SK-N-SH treated with all-trans-retinoic acid at 6 μM for 48 hours (cell line): Measurements from ENCODE around the gene IGF1.

Source experiments
- ATAC-seq: fragments of 200-7000 bp; cut with Tn5 transposase; 3 replicates; pipeline ENCODE4 v1.9.1; 2020; ENCODE audit warnings: mild to moderate bottlenecking, moderate library complexity
- ARNTL ChIP-seq: fragments of 450-650 bp; formaldehyde crosslinking; IDR thresholded peaks from 2 replicates; pipeline ENCODE4 v1.5.0; 2020; ENCODE audit warnings: low read depth, mild to moderate bottlenecking, moderate library complexity, borderline replicate concordance
- BACH2 ChIP-seq: fragments of 250-450 bp; sonication (Bioruptor Pico); IDR thresholded peaks from 2 replicates; pipeline ENCODE4 v1.9.0; 2021; ENCODE audit warnings: mild to moderate bottlenecking, borderline replicate concordance
- CSDC2 ChIP-seq: fragments of 250-450 bp; sonication (Bioruptor Pico); IDR thresholded peaks from 2 replicates; pipeline ENCODE4 v1.5.0; 2020; ENCODE audit warnings: mild to moderate bottlenecking, moderate library complexity
- ESRRG ChIP-seq: fragments of 250-450 bp; sonication (Bioruptor Pico); IDR thresholded peaks from 2 replicates; pipeline ENCODE4 v1.6.1; 2021; ENCODE audit warnings: mild to moderate bottlenecking
- GLIS3 ChIP-seq: fragments of 250-450 bp; sonication (Bioruptor Pico); IDR thresholded peaks from 2 replicates; pipeline ENCODE4 v1.5.0; 2020; ENCODE audit warnings: mild to moderate bottlenecking, moderate library complexity
- ISL1 ChIP-seq: fragments of 250-450 bp; sonication (Bioruptor Pico); IDR thresholded peaks from 2 replicates; pipeline ENCODE4 v2.1.2; 2022; ENCODE audit warnings: mild to moderate bottlenecking, moderate library complexity
- PPARA ChIP-seq: fragments of 250-450 bp; sonication (Bioruptor Pico); IDR thresholded peaks from 2 replicates; pipeline ENCODE4 v1.5.0; 2020; ENCODE audit warnings: mild to moderate bottlenecking, borderline replicate concordance
- RARB ChIP-seq: fragments of 250-450 bp; sonication (Bioruptor Pico); IDR thresholded peaks from 2 replicates; pipeline ENCODE4 v1.8.0; 2021; ENCODE audit warnings: mild to moderate bottlenecking, moderate library complexity
- TCF4 ChIP-seq: fragments of 250-450 bp; sonication (Bioruptor Pico); IDR thresholded peaks from 2 replicates; pipeline ENCODE4 v1.8.0; 2021; ENCODE audit warnings: mild to moderate bottlenecking, moderate library complexity, borderline replicate concordance
- TOX ChIP-seq: fragments of 250-450 bp; sonication (Bioruptor Pico); IDR thresholded peaks from 2 replicates; pipeline ENCODE4 v1.8.0; 2021; ENCODE audit warnings: mild to moderate bottlenecking, moderate library complexity, borderline replicate concordance
- ZC3H10 ChIP-seq: fragments of 250-450 bp; sonication (Bioruptor Pico); IDR thresholded peaks from 2 replicates; pipeline ENCODE4 v1.5.1; 2021; ENCODE audit warnings: mild to moderate bottlenecking, moderate library complexity
- ZFP3 ChIP-seq: fragments of 250-450 bp; sonication (Bioruptor Pico); IDR thresholded peaks from 2 replicates; pipeline ENCODE4 v1.5.0; 2020; ENCODE audit warnings: mild to moderate bottlenecking, moderate library complexity
- ZFP30 ChIP-seq: fragments of 450-650 bp; formaldehyde crosslinking; IDR thresholded peaks from 2 replicates; pipeline ENCODE4 v1.5.0; 2022; ENCODE audit warnings: mild to moderate bottlenecking, moderate library complexity
- ZNF565 ChIP-seq: fragments of 450-650 bp; formaldehyde crosslinking; conservative IDR thresholded peaks from 2 replicates; pipeline ENCODE4 v1.5.0; 2020; ENCODE audit warnings: low read depth, mild to moderate bottlenecking, moderate library complexity
- ZNF70 ChIP-seq: fragments of 450-650 bp; formaldehyde crosslinking; IDR thresholded peaks from 2 replicates; pipeline ENCODE4 v1.5.0; 2020; ENCODE audit warnings: mild to moderate bottlenecking, moderate library complexity
- ZNF8 ChIP-seq: fragments of 450-650 bp; formaldehyde crosslinking; IDR thresholded peaks from 2 replicates; pipeline ENCODE4 v1.5.0; 2020; ENCODE audit warnings: mild to moderate bottlenecking, moderate library complexity
- TF ChIP-seq, protein P1 (sequence below): fragments of 250-450 bp; sonication (Bioruptor Pico); IDR thresholded peaks from 2 replicates; pipeline ENCODE4 v1.5.0; 2020; ENCODE audit warnings: mild to moderate bottlenecking, moderate library complexity
- TF ChIP-seq, protein P2 (sequence below): fragments of 250-450 bp; sonication (Bioruptor Pico); IDR thresholded peaks from 2 replicates; pipeline ENCODE4 v1.8.0; 2020; ENCODE audit warnings: mild to moderate bottlenecking, moderate library complexity, borderline replicate concordance
- TF ChIP-seq, protein P3 (sequence below): fragments of 250-450 bp; sonication (Bioruptor Pico); IDR thresholded peaks from 2 replicates; pipeline ENCODE4 v1.8.0; 2021; ENCODE audit warnings: low read depth, mild to moderate bottlenecking, moderate library complexity, borderline replicate concordance
- TF ChIP-seq, protein P4 (sequence below): fragments of 250-450 bp; sonication (Bioruptor Pico); IDR thresholded peaks from 2 replicates; pipeline ENCODE4 v1.5.1; 2020; ENCODE audit warnings: low read depth, mild to moderate bottlenecking, moderate library complexity

Gene IGF1

DNA sequence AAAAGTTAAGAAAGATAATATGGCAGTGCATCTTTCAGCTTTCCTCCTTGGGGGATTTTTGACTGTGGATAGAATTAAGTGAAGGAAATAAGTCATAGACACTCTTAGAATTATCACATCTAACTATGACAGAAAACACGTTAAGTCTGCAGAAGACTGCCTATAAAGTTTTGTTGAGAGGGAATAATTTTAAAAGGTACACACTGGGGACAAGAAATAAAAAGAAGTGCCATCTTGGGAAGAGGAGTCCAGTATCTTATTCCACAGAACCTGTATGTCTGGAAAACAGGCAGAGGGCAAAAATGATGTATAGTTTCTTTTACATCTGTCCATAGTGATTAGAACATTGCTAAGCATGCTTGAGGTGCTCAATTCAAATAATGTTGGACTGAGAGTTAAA, 80.7 kb downstream of the IGF1 start:
- no peak for TF ChIP-seq TCF4 (CRISPR knock-in tag)
- no peak for TF ChIP-seq ZNF70 (CRISPR knock-in tag)
- no peak for TF ChIP-seq ZFP30 (CRISPR knock-in tag)
- TF ChIP-seq BACH2 = no peak
- TF ChIP-seq, protein P1, sequence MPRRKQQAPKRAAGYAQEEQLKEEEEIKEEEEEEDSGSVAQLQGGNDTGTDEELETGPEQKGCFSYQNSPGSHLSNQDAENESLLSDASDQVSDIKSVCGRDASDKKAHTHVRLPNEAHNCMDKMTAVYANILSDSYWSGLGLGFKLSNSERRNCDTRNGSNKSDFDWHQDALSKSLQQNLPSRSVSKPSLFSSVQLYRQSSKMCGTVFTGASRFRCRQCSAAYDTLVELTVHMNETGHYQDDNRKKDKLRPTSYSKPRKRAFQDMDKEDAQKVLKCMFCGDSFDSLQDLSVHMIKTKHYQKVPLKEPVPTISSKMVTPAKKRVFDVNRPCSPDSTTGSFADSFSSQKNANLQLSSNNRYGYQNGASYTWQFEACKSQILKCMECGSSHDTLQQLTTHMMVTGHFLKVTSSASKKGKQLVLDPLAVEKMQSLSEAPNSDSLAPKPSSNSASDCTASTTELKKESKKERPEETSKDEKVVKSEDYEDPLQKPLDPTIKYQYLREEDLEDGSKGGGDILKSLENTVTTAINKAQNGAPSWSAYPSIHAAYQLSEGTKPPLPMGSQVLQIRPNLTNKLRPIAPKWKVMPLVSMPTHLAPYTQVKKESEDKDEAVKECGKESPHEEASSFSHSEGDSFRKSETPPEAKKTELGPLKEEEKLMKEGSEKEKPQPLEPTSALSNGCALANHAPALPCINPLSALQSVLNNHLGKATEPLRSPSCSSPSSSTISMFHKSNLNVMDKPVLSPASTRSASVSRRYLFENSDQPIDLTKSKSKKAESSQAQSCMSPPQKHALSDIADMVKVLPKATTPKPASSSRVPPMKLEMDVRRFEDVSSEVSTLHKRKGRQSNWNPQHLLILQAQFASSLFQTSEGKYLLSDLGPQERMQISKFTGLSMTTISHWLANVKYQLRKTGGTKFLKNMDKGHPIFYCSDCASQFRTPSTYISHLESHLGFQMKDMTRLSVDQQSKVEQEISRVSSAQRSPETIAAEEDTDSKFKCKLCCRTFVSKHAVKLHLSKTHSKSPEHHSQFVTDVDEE (CRISPR knock-in tag) = no peak
- TF ChIP-seq, protein P2, sequence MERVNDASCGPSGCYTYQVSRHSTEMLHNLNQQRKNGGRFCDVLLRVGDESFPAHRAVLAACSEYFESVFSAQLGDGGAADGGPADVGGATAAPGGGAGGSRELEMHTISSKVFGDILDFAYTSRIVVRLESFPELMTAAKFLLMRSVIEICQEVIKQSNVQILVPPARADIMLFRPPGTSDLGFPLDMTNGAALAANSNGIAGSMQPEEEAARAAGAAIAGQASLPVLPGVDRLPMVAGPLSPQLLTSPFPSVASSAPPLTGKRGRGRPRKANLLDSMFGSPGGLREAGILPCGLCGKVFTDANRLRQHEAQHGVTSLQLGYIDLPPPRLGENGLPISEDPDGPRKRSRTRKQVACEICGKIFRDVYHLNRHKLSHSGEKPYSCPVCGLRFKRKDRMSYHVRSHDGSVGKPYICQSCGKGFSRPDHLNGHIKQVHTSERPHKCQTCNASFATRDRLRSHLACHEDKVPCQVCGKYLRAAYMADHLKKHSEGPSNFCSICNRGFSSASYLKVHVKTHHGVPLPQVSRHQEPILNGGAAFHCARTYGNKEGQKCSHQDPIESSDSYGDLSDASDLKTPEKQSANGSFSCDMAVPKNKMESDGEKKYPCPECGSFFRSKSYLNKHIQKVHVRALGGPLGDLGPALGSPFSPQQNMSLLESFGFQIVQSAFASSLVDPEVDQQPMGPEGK (CRISPR knock-in tag) = no peak
- no peak for TF ChIP-seq PPARA (CRISPR knock-in tag)
- TF ChIP-seq TOX (CRISPR knock-in tag) = no peak
- no peak for TF ChIP-seq ISL1 (CRISPR knock-in tag)
- no peak for TF ChIP-seq GLIS3 (CRISPR knock-in tag)
- TF ChIP-seq CSDC2 (CRISPR knock-in tag) = no peak
- TF ChIP-seq ZNF8 = no peak
- no peak for TF ChIP-seq ZC3H10 (CRISPR knock-in tag)
- ATAC-seq = no peak

DNA sequence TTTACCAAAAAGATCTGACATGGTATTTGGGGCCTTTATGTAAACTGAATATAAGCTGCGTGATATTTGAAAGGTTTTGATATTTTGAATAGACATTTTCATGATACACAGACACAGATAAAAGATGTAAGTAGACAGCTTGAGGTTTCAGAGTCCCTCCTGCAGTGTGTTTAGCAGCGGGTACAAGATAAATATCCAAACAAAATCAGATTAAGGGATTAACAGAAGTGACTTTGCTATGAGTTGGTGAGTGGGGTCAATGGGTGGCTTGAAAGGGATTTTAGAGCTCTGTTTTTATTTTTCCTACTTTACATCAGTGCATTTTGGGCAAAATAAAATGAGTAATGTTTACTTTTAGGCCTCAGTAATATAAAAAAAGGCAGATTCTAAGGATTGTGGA, 84.1 kb downstream of the IGF1 start:
- TF ChIP-seq TCF4 (CRISPR knock-in tag) = no peak
- TF ChIP-seq ESRRG (CRISPR knock-in tag) = no peak
- no peak for TF ChIP-seq ISL1 (CRISPR knock-in tag)
- TF ChIP-seq ZNF8 = no peak
- no peak for TF ChIP-seq ZFP3 (CRISPR knock-in tag)
- TF ChIP-seq ZNF565 (CRISPR knock-in tag) = no peak
- no peak for ATAC-seq

DNA sequence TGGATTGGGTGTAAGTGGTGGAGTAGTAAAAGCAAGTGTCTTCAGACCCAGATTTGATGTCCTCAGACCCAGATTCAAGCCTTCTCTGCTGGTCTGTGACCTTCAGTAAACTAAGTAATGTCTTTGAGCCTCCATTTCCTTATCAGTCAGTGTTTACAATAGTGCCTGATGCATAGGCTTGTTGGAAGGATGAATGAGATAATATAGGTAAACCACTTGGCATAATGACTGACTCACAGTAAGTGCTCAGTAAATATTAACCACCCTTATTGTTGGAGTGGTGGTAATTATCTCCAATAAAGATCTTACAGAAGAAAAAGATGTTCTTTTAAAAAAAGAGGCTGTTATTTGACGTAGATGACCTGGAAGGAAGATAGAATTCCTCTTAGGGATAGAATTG, 86.2 kb downstream of the IGF1 start:
- ATAC-seq = no peak
- TF ChIP-seq ZNF565 (CRISPR knock-in tag) = no peak
- no peak for TF ChIP-seq ARNTL
- TF ChIP-seq, protein P3, sequence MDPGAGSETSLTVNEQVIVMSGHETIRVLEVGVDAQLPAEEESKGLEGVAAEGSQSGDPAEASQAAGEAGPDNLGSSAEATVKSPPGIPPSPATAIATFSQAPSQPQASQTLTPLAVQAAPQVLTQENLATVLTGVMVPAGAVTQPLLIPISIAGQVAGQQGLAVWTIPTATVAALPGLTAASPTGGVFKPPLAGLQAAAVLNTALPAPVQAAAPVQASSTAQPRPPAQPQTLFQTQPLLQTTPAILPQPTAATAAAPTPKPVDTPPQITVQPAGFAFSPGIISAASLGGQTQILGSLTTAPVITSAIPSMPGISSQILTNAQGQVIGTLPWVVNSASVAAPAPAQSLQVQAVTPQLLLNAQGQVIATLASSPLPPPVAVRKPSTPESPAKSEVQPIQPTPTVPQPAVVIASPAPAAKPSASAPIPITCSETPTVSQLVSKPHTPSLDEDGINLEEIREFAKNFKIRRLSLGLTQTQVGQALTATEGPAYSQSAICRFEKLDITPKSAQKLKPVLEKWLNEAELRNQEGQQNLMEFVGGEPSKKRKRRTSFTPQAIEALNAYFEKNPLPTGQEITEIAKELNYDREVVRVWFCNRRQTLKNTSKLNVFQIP (CRISPR knock-in tag) = no peak
- no peak for TF ChIP-seq PPARA (CRISPR knock-in tag)
- TF ChIP-seq ZFP3 (CRISPR knock-in tag) = no peak
- TF ChIP-seq GLIS3 (CRISPR knock-in tag) = no peak
- TF ChIP-seq, protein P4, sequence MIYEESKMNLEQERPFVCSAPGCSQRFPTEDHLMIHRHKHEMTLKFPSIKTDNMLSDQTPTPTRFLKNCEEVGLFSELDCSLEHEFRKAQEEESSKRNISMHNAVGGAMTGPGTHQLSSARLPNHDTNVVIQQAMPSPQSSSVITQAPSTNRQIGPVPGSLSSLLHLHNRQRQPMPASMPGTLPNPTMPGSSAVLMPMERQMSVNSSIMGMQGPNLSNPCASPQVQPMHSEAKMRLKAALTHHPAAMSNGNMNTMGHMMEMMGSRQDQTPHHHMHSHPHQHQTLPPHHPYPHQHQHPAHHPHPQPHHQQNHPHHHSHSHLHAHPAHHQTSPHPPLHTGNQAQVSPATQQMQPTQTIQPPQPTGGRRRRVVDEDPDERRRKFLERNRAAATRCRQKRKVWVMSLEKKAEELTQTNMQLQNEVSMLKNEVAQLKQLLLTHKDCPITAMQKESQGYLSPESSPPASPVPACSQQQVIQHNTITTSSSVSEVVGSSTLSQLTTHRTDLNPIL (CRISPR knock-in tag) = no peak
- no peak for TF ChIP-seq TCF4 (CRISPR knock-in tag)
- TF ChIP-seq ZC3H10 (CRISPR knock-in tag) = no peak
- TF ChIP-seq, protein P2 (CRISPR knock-in tag) = no peak
- TF ChIP-seq RARB = no peak
- no peak for TF ChIP-seq ZNF8
- TF ChIP-seq BACH2 = no peak
- TF ChIP-seq, protein P1 (CRISPR knock-in tag) = no peak
